HL-60 (cell line): ENCODE measurements around the gene EFS.

Experiments used
- GABPA ChIP-seq: IDR thresholded peaks from 2 replicates; pipeline ENCODE4 v1.6.1; 2012; ENCODE audit warnings: low read depth
- POLR2AphosphoS5 ChIP-seq: IDR thresholded peaks from 2 replicates; pipeline ENCODE4 v1.6.1; 2012; ENCODE audit warnings: low read depth
- SPI1 ChIP-seq: IDR thresholded peaks from 2 replicates; pipeline ENCODE4 v1.6.1; 2012; ENCODE audit warnings: low read depth, mild to moderate bottlenecking, borderline replicate concordance
- TF ChIP-seq, protein P1 (sequence below): IDR thresholded peaks from one replicate; pipeline ENCODE4 v1.5.1; 2011; ENCODE audit warnings: low read length, control low read depth, inconsistent platforms; ENCODE audit not compliant: insufficient read depth
- TF ChIP-seq, protein P2 (sequence below): IDR thresholded peaks from 2 replicates; pipeline ENCODE4 v1.6.1; 2012; ENCODE audit warnings: low read depth; ENCODE audit not compliant: insufficient replicate concordance

DNA sequence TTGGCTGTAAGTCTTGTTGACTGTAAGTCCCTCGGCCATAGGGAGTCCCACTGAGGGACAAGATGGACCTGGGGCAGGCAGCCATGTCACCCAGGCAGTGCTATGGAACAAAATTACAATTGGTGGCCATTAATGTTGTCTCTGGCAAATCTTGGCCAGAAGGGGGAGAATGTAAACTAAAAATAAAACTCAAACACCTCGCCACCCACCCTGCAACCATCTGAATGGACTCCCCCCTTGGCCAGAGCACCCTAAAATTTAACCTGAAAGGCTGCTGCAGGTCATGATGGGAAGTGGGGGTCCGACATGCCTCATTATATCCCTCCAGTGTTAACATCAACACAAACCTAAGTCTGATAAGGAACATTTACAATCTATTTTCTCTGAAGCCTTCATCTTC, 20.5 kb downstream of the EFS start:
- TF ChIP-seq, protein P1, sequence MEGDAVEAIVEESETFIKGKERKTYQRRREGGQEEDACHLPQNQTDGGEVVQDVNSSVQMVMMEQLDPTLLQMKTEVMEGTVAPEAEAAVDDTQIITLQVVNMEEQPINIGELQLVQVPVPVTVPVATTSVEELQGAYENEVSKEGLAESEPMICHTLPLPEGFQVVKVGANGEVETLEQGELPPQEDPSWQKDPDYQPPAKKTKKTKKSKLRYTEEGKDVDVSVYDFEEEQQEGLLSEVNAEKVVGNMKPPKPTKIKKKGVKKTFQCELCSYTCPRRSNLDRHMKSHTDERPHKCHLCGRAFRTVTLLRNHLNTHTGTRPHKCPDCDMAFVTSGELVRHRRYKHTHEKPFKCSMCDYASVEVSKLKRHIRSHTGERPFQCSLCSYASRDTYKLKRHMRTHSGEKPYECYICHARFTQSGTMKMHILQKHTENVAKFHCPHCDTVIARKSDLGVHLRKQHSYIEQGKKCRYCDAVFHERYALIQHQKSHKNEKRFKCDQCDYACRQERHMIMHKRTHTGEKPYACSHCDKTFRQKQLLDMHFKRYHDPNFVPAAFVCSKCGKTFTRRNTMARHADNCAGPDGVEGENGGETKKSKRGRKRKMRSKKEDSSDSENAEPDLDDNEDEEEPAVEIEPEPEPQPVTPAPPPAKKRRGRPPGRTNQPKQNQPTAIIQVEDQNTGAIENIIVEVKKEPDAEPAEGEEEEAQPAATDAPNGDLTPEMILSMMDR = no peak
- TF ChIP-seq POLR2AphosphoS5 (no peak), SPI1 (no peak), GABPA (no peak)
- TF ChIP-seq, protein P2, sequence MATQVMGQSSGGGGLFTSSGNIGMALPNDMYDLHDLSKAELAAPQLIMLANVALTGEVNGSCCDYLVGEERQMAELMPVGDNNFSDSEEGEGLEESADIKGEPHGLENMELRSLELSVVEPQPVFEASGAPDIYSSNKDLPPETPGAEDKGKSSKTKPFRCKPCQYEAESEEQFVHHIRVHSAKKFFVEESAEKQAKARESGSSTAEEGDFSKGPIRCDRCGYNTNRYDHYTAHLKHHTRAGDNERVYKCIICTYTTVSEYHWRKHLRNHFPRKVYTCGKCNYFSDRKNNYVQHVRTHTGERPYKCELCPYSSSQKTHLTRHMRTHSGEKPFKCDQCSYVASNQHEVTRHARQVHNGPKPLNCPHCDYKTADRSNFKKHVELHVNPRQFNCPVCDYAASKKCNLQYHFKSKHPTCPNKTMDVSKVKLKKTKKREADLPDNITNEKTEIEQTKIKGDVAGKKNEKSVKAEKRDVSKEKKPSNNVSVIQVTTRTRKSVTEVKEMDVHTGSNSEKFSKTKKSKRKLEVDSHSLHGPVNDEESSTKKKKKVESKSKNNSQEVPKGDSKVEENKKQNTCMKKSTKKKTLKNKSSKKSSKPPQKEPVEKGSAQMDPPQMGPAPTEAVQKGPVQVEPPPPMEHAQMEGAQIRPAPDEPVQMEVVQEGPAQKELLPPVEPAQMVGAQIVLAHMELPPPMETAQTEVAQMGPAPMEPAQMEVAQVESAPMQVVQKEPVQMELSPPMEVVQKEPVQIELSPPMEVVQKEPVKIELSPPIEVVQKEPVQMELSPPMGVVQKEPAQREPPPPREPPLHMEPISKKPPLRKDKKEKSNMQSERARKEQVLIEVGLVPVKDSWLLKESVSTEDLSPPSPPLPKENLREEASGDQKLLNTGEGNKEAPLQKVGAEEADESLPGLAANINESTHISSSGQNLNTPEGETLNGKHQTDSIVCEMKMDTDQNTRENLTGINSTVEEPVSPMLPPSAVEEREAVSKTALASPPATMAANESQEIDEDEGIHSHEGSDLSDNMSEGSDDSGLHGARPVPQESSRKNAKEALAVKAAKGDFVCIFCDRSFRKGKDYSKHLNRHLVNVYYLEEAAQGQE = no peak
